ENCODE data around the gene HDAC9.

- TF ChIP-seq CTCF (IDR thresholded peaks at IDR 0.05), result no peak
- TF ChIP-seq POLR2A (IDR thresholded peaks at IDR 0.05), result no peak
These were observed 78.1 kb downstream of the HDAC9 start for GRCh38 chr7:18573410-18574234.
